Activated naive CD8-positive, alpha-beta T cell treated with anti-CD3 and anti-CD28 coated beads, Interleukin-2, amount 50 U/mL, for 24 hours (primary cell): Measurements from ENCODE around the gene GTF2F2.

Experiments used
- ATAC-seq: fragments of 150-1000 bp; cut with Tn5 transposase; one replicate; pipeline ENCODE4 v1.10.0; 2021
- DNase-seq: peaks from one replicate; pipeline ENCODE4 v3.0.0; 2021
- H3K27ac Mint-ChIP-seq: one replicate; pipeline ENCODE4 v1.8.0; 2021; ENCODE audit warnings: mild to moderate bottlenecking, mixed read lengths
- H3K27me3 Mint-ChIP-seq: one replicate; pipeline ENCODE4 v1.8.0; 2021; ENCODE audit warnings: mixed read lengths
- H3K36me3 Mint-ChIP-seq: one replicate; pipeline ENCODE4 v1.8.0; 2021; ENCODE audit warnings: low read depth, mixed read lengths
- H3K4me1 Mint-ChIP-seq: one replicate; pipeline ENCODE4 v1.8.0; 2021; ENCODE audit warnings: mixed read lengths
- H3K4me3 Mint-ChIP-seq: one replicate; pipeline ENCODE4 v1.8.0; 2021; ENCODE audit warnings: mild to moderate bottlenecking, moderate library complexity, mixed read lengths
- H3K9me3 Mint-ChIP-seq: one replicate; pipeline ENCODE4 v1.8.0; 2021; ENCODE audit warnings: mixed read lengths

Gene GTF2F2

GRCh38 chr13:45107539-45107938 is 12.8 kb upstream of the GTF2F2 start:
- no peak for ATAC-seq
- peaks cover 13% of the 10 kb centered on the region for H3K27me3 Mint-ChIP-seq
- H3K9me3 Mint-ChIP-seq, result no peaks in the 10 kb centered on the region
- no peak for DNase-seq
- no peak overlapping the region for H3K27ac Mint-ChIP-seq
- no peak overlapping the region for H3K4me3 Mint-ChIP-seq
- H3K4me1 Mint-ChIP-seq, result peaks cover 16% of the 10 kb centered on the region
- no peaks in the 10 kb centered on the region for H3K36me3 Mint-ChIP-seq

DNA sequence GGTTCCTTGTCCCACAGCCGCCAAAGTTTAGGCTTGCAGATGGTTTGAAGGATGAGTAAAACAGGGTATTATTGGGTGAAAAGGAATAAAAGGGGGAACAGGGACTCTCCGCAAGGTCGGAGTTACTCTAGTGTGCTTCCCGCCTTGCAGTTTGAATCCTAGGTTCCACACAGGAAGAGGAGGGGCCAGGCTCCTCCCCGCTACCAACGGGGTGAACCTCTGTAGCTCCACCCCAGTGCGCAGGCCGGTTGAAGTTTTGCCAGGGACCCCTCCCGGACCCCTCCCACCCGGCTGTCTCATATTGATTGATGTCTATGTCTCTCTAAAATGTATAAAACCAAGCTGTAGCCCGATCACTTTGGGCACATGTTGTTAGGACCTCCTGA is 11.6 kb upstream of the GTF2F2 start:
- peaks cover 17% of the 10 kb centered on the region for H3K4me1 Mint-ChIP-seq
- peaks cover 13% of the 10 kb centered on the region for H3K27me3 Mint-ChIP-seq
- peak; percentile 22 for DNase-seq
- H3K9me3 Mint-ChIP-seq, result no peaks in the 10 kb centered on the region
- peak overlapping the region; percentile 77 for H3K27ac Mint-ChIP-seq
- no peaks in the 10 kb centered on the region for H3K36me3 Mint-ChIP-seq
- peak; percentile 17 for ATAC-seq
- H3K4me3 Mint-ChIP-seq, result peak overlapping the region; percentile 27

DNA sequence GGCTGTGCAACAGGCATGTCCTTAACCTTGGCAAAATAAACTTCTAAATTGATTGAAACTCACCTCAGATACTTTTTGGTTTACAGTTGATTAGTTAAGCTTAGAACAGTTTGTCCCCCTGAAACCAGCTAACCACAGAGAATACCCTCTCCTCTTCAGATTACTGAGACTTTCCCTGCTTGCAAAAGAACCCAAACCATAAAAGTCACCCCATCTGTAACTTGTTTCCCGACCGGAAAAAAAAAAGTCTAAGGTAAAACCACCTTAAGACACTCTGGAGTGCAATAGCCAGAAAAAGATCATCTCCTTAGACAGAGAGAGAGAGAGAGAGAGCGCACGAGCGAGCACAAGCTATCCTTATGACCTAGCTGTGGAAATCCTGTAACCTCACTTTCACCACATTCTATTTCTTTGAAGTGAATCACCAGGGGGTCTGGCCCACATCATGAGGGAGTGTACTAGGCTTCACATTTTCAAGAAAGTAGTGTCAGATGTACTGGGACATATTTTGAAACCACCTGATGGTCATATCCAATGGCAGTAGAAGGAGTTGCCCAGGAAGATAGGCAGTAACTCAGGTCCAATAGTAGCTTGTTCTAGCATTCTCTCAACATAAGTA is 11.1 kb upstream of the GTF2F2 start:
- Mint-ChIP-seq H3K9me3 (no peaks in the 10 kb centered on the region), H3K4me3 (peak overlapping the region; percentile 27), H3K27me3 (peaks cover 11% of the 10 kb centered on the region), H3K4me1 (peaks cover 17% of the 10 kb centered on the region), H3K36me3 (no peaks in the 10 kb centered on the region), H3K27ac (peak overlapping the region; percentile 77)
- DNase-seq, result peak; percentile 20
- peak; percentile 97 for ATAC-seq

GRCh38 chr13:45113233-45114224 is 6.8 kb upstream of the GTF2F2 start:
- Mint-ChIP-seq H3K27ac (no peak overlapping the region), H3K4me3 (no peak overlapping the region), H3K9me3 (no peaks in the 10 kb centered on the region), H3K27me3 (peaks cover 1% of the 10 kb centered on the region), H3K36me3 (no peaks in the 10 kb centered on the region), H3K4me1 (peaks cover 14% of the 10 kb centered on the region)
- no peak for ATAC-seq
- DNase-seq, result no peak

GRCh38 chr13:45119469-45119990 is 780 bp upstream of the GTF2F2 start:
- peaks cover 5% of the 10 kb centered on the region for H3K36me3 Mint-ChIP-seq
- DNase-seq, result peak; percentile 59
- H3K4me3 Mint-ChIP-seq, result no peak overlapping the region

GRCh38 chr13:45120967-45121831 is 889 bp downstream of the GTF2F2 start:
- no peak overlapping the region for H3K27ac Mint-ChIP-seq
- H3K36me3 Mint-ChIP-seq, result peaks cover 5% of the 10 kb centered on the region
- no peaks in the 10 kb centered on the region for H3K9me3 Mint-ChIP-seq
- no peaks in the 10 kb centered on the region for H3K27me3 Mint-ChIP-seq
- no peak overlapping the region for H3K4me3 Mint-ChIP-seq
- H3K4me1 Mint-ChIP-seq, result peaks cover 12% of the 10 kb centered on the region
- no peak for DNase-seq
- no peak for ATAC-seq

More at GRCh38 chr13:45119469-45119990, 780 bp upstream of the GTF2F2 start:
- no peaks in the 10 kb centered on the region for H3K9me3 Mint-ChIP-seq
- peak; percentile 83 for ATAC-seq
- H3K4me1 Mint-ChIP-seq, result peaks cover 6% of the 10 kb centered on the region
- no peak overlapping the region for H3K27ac Mint-ChIP-seq
- no peaks in the 10 kb centered on the region for H3K27me3 Mint-ChIP-seq

- peaks cover 12% of the 10 kb centered on the region for H3K4me1 Mint-ChIP-seq
- no peaks in the 10 kb centered on the region for H3K9me3 Mint-ChIP-seq
- H3K27me3 Mint-ChIP-seq, result no peaks in the 10 kb centered on the region
- ATAC-seq, result no peak
- H3K27ac Mint-ChIP-seq, result no peak overlapping the region
- DNase-seq, result no peak
- H3K36me3 Mint-ChIP-seq, result peaks cover 5% of the 10 kb centered on the region
- H3K4me3 Mint-ChIP-seq, result no peak overlapping the region
These were observed 2.6 kb downstream of the GTF2F2 start for GRCh38 chr13:45122941-45123340.

DNA sequence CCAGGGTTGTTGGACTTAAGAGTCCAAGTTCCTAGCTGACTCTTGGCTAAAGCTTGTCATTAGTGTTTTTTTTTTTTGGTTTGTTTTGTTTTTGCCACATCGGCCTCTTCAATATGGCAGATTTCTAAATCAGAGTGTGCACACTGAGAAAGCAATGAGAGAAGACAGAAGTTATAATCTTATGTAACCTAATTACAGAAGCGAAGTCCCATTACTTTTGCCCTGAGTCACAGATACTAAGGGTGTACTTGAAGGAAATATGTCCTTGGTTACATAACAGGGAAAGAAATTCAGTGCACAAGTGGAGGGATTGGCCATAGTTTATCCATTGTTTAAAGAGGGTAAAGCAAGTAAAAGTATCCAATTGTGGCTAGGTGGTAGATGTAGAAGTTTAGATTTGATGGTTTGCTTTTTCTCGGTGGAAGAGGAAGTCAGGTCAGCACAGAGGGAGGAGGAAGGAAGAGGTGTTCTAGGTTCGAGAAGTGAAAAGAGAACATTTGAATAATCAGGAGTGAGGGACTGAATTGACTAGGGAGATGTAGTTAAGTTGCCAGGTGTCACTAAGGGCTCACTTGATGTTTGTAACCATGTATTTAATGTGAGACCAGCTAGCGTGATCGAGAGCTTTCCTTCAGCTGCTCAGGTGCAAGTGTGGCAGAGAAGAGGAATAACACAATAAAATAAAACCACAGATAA is 12.2 kb downstream of the GTF2F2 start:
- peak overlapping the region; percentile 37 for H3K27ac Mint-ChIP-seq
- DNase-seq (no peak), ATAC-seq (no peak)
- peaks cover 20% of the 10 kb centered on the region for H3K9me3 Mint-ChIP-seq
- H3K4me3 Mint-ChIP-seq, result no peak overlapping the region
- peaks cover 32% of the 10 kb centered on the region for H3K36me3 Mint-ChIP-seq
- H3K4me1 Mint-ChIP-seq, result peaks cover 23% of the 10 kb centered on the region
- H3K27me3 Mint-ChIP-seq, result no peaks in the 10 kb centered on the region

DNA sequence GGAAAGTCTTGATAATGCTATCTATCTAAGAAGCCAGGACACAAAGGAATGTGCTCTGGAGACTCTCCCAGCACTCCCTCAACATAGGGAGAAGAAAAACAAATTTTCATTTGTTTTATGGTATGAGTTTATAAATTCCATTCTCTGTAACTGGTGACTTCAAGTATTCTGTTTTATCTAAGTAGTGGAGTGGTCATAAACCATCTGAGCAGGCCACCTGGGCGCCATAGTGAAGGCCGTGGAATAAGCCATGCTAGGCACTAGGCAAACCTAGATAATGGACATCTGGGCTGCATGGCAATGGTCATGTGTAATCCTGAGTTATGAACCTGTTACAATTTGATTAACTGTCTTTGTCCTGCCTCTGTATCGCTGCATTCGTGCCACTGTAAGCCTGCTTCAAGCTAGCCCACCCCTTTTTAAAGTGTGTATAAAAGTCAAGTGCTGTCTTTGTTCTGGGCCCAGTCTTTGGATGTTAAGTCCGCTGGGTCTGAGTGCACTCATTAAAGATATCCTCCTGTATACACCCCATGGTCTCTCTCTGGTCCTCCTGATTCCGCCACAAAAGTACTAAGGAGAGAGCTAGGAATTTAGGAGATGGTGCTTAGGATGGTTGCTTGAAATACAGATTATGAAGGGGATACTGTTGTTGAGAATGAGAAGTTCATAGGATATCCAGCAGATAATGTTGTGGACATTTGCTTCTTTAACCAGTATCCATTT is 13.2 kb downstream of the GTF2F2 start:
- DNase-seq, result no peak
- peaks cover 39% of the 10 kb centered on the region for H3K36me3 Mint-ChIP-seq
- H3K9me3 Mint-ChIP-seq, result peaks cover 20% of the 10 kb centered on the region
- H3K4me3 Mint-ChIP-seq, result no peak overlapping the region
- no peaks in the 10 kb centered on the region for H3K27me3 Mint-ChIP-seq
- ATAC-seq, result no peak
- no peak overlapping the region for H3K27ac Mint-ChIP-seq
- H3K4me1 Mint-ChIP-seq, result peaks cover 23% of the 10 kb centered on the region

DNA sequence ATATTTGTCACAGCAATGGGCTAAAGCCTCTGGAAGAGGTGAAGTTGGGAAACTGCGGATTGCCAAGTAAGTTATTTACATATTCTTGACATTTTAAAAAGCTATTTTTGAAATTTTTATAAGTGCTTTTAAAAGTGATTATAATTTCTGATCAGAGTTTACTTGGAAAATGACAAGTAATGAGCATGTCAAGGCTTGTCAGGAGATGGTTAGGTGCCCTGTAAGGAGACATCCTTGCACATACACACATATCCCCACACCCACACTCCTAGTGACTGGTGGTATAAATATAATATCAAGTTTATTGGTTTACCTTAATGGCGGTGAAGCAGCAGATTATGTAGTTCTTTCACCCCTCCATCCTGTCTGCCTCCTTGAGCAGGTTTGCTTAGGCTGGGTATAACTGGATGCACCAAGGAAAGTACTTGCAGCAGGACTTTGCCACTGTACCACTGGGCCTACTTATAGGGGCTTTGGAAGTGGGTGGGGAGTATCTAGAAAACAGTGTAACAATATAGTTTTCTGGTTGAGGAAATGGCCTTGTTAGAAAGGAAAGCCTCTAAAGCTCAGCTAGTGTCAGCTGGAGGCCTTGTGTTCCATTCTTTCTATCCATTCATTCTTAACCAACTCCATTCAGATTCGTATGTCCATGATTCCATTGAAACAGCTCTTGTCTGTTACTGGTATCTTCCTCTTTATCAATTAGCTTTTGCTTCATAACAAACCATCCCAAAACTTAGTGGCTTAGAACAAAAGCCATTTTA is 16.6 kb downstream of the GTF2F2 start:
- peaks cover 8% of the 10 kb centered on the region for H3K9me3 Mint-ChIP-seq
- ATAC-seq, result no peak
- H3K27ac Mint-ChIP-seq, result no peak overlapping the region
- no peak for DNase-seq
- peaks cover 32% of the 10 kb centered on the region for H3K36me3 Mint-ChIP-seq
- H3K4me1 Mint-ChIP-seq, result peaks cover 11% of the 10 kb centered on the region
- H3K27me3 Mint-ChIP-seq, result no peaks in the 10 kb centered on the region
- no peak overlapping the region for H3K4me3 Mint-ChIP-seq

DNA sequence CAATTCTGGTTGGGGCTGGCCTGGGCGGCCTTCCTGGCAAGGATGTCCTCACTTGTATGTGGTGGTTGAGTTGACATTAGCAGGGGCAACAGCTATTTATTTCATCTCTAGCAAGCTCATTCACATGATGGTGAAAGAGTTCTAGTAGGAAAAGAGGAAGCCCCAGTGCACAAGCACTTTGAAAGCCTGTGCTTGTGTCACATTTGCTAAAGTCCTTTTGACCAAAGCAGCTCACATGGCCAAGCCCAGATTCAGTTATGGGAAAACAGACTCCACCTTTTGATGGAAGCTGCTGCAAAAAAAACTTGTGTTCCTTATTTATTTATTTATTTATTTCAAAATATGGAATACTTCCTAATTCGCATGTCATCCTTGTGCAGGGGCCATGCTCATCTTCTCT is 17.2 kb downstream of the GTF2F2 start:
- Mint-ChIP-seq H3K27ac (no peak overlapping the region), H3K27me3 (no peaks in the 10 kb centered on the region), H3K4me1 (peaks cover 7% of the 10 kb centered on the region), H3K36me3 (peaks cover 27% of the 10 kb centered on the region), H3K4me3 (no peak overlapping the region), H3K9me3 (peaks cover 7% of the 10 kb centered on the region)
- ATAC-seq (no peak), DNase-seq (no peak)

DNA sequence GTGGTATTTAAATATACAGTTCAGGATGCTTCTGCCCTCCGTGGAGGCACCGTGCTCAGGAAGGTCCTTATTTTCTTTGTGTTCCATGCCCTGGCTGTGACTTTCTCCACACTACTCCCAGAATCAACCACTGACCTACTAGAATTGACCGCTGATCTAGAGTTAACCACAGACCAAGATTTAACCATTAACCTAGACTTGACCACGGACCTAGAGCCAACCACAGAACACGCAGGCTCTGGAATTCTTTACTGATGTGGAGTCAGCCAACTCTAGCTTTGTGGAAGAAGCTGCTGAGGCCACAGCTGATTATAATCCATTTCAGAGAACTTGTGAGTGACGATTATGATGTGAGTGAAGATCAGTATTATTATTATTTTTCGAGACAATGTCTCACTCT is 18.0 kb downstream of the GTF2F2 start:
- no peak for DNase-seq
- no peak for ATAC-seq

DNA sequence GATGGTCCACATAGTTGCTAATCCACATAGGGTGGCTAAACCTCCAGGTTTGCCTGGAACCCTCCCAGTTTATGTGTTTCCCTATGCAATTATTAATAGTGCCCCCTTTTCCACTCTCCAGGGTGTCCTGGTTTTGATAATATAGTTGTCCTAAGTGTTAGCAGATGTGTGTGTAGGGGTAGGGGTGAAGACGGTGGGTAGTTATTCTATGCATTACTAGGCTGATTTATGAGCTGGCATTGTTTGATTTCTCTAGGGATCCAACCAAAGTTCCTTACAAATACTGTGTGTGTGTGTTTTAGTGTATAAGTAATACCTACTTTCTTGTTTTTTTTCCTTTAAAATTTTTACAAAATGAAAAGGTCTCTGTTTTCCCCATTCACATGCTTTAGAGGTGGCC is 21.1 kb downstream of the GTF2F2 start:
- no peak for ATAC-seq

More for the DNA sequence above, 18.0 kb downstream of the GTF2F2 start:
- peaks cover 1% of the 10 kb centered on the region for H3K4me1 Mint-ChIP-seq
- no peak overlapping the region for H3K27ac Mint-ChIP-seq
- no peak overlapping the region for H3K4me3 Mint-ChIP-seq
- no peaks in the 10 kb centered on the region for H3K27me3 Mint-ChIP-seq
- peaks cover 25% of the 10 kb centered on the region for H3K36me3 Mint-ChIP-seq
- no peaks in the 10 kb centered on the region for H3K9me3 Mint-ChIP-seq

More for the DNA sequence above, 21.1 kb downstream of the GTF2F2 start:
- Mint-ChIP-seq H3K36me3 (peaks cover 28% of the 10 kb centered on the region), H3K4me3 (no peak overlapping the region), H3K9me3 (no peaks in the 10 kb centered on the region), H3K27me3 (no peaks in the 10 kb centered on the region), H3K4me1 (peaks cover 3% of the 10 kb centered on the region), H3K27ac (no peak overlapping the region)
- DNase-seq, result no peak
